ENCODE measurements around the gene ISCU.

ISCU gene

GRCh38 chr12:108562348-108563135 is at the start of gene ISCU:
TSS of gene ISCU (plus strand) at chr12:108562596. CDS start at chr12:108562623, 27 bp downstream.
- DNase-seq = peak; percentile 99

- DNase-seq = no peak
Observed at GRCh38 chr12:108514468-108514972, 47.9 kb upstream of the ISCU start.

GRCh38 chr12:108514973-108515814 is 47.2 kb upstream of the ISCU start, which contains the start of gene FICD:
TSS of gene FICD (plus strand) at chr12:108515277. CDS start at chr12:108516973, 1,696 bp downstream.
- DNase-seq = peak; percentile 100

GRCh38 chr12:108515916-108516315 is 46.5 kb upstream of the ISCU start:
- peak; percentile 22 for DNase-seq

- no peak for DNase-seq
Observed at GRCh38 chr12:108516511-108517275, 45.7 kb upstream of the ISCU start.

GRCh38 chr12:108517288-108518100 is 44.9 kb upstream of the ISCU start:
- DNase-seq = no peak

GRCh38 chr12:108518101-108518715 is 44.2 kb upstream of the ISCU start:
- DNase-seq = no peak

GRCh38 chr12:108518716-108519496 is 43.5 kb upstream of the ISCU start:
- no peak for DNase-seq

- DNase-seq = no peak
Observed at GRCh38 chr12:108519558-108519957, 42.8 kb upstream of the ISCU start.

- DNase-seq = no peak
Observed at GRCh38 chr12:108523365-108523764, 39.0 kb upstream of the ISCU start.

- DNase-seq = no peak
Observed at GRCh38 chr12:108525681-108526080, 36.7 kb upstream of the ISCU start.

GRCh38 chr12:108526482-108527165 is 35.8 kb upstream of the ISCU start:
- DNase-seq = no peak

- no peak for DNase-seq
Observed at GRCh38 chr12:108527166-108527496, 35.3 kb upstream of the ISCU start.

GRCh38 chr12:108530161-108530560 is 32.2 kb upstream of the ISCU start:
- no peak for DNase-seq

- no peak for DNase-seq
Observed at GRCh38 chr12:108531929-108532848, 30.2 kb upstream of the ISCU start.

- DNase-seq = no peak
Observed at GRCh38 chr12:108538146-108538545, 24.2 kb upstream of the ISCU start.

- DNase-seq = no peak
Observed at GRCh38 chr12:108538616-108539195, 23.7 kb upstream of the ISCU start.

GRCh38 chr12:108542320-108542719 is 20.1 kb upstream of the ISCU start:
- no peak for DNase-seq

GRCh38 chr12:108543652-108544051 is 18.7 kb upstream of the ISCU start:
- DNase-seq = no peak
